ENCODE results near the gene ZNF493.

The ZNF493 gene

GRCh38 chr19:21463449-21464105, 66.6 kb downstream of the ZNF493 start:
- DNase-seq = peak; percentile 34

GRCh38 chr19:21466627-21467026, 69.7 kb downstream of the ZNF493 start:
- no peak for DNase-seq

- DNase-seq = no peak
Observed at GRCh38 chr19:21468791-21469190, 71.9 kb downstream of the ZNF493 start.

- DNase-seq = no peak
Observed at GRCh38 chr19:21472507-21472906, 75.6 kb downstream of the ZNF493 start.

GRCh38 chr19:21474671-21475181, 77.8 kb downstream of the ZNF493 start:
- DNase-seq = peak; percentile 64
